GM12801 (cell line): ENCODE measurements around the gene POU6F2.

Source experiments
- TF ChIP-seq, protein P1 (sequence below): IDR thresholded peaks from one replicate; pipeline ENCODE4 v1.5.1; 2011; ENCODE audit warnings: control low read depth; ENCODE audit not compliant: insufficient read length; ENCODE audit errors: extremely low read depth

Gene POU6F2

DNA sequence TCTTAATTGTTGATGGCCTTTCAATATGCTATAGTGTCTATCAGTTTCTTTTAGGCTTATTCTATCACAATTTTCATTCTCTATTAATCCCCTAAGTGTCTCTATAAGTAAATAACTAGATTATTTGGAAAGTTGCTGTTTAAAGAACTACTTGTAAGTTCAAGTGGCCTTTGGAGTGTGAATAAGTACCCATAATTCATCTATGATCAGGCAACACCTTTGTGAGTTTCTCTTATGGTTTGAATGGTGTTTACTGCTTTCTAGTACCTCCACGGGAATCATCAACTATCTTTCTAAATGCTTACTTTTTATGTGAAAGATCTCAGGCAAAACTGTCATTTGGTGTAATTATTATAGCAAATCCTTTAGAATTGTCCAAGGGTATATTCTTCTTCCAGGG lies 166.7 kb downstream of the POU6F2 start:
- TF ChIP-seq, protein P1, sequence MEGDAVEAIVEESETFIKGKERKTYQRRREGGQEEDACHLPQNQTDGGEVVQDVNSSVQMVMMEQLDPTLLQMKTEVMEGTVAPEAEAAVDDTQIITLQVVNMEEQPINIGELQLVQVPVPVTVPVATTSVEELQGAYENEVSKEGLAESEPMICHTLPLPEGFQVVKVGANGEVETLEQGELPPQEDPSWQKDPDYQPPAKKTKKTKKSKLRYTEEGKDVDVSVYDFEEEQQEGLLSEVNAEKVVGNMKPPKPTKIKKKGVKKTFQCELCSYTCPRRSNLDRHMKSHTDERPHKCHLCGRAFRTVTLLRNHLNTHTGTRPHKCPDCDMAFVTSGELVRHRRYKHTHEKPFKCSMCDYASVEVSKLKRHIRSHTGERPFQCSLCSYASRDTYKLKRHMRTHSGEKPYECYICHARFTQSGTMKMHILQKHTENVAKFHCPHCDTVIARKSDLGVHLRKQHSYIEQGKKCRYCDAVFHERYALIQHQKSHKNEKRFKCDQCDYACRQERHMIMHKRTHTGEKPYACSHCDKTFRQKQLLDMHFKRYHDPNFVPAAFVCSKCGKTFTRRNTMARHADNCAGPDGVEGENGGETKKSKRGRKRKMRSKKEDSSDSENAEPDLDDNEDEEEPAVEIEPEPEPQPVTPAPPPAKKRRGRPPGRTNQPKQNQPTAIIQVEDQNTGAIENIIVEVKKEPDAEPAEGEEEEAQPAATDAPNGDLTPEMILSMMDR: no peak

DNA sequence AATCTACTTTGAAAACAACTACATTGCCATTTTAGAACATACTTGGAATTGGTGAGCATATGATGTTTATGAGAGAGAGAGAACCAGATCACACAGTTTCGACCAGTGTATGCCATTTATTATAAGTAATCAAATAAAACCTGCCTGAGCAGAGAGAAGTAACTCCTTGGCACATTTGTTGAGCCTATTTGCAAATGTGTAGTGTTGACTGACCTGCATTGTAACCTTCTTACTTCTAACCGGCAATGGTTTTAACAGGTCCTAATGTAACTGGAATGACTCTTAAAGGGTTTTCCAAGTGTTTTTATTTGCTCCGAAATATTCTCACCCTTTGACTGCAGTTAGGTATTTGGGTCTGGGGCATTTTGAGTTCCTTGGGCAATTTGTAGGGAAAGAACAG lies 167.6 kb downstream of the POU6F2 start:
- TF ChIP-seq, protein P1: no peak

DNA sequence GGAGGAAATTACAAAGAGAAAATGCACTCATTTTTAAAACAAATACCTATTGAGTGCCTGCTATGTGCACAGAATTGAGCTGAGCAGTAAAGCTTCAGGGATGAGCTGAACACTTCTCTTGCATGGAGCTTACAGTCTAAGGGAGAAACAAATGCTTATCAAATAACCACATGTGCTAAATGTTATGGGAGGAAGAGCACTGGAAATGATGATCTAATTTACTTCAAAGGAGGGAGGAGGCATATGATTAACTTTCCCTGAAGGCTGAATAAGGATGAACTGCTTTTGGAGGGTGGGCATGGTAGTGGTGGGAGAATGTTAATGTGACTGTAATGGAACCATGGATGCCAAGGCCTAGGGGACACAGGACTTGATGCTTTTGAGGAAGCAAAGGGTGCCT lies 168.2 kb downstream of the POU6F2 start:
- TF ChIP-seq, protein P1: no peak

DNA sequence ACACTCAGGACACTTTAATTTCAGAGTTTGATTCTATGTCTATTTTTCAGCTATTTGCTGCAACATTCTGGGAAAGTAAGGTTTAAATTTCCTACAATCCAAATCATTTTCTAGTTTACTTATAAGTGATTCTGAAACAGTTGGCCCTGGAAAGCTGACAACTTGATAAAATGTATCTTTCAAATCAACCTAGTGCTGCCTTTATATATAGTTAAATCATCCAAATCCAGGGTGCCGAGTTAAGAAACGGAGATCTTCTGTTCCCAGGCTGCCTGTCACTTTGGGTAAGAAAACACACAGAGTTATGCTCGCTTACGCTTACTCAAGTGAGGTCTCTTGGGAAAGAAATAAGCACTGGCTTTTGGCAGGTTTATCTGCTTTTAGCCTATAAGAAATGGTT lies 175.0 kb downstream of the POU6F2 start:
- TF ChIP-seq, protein P1: no peak

DNA sequence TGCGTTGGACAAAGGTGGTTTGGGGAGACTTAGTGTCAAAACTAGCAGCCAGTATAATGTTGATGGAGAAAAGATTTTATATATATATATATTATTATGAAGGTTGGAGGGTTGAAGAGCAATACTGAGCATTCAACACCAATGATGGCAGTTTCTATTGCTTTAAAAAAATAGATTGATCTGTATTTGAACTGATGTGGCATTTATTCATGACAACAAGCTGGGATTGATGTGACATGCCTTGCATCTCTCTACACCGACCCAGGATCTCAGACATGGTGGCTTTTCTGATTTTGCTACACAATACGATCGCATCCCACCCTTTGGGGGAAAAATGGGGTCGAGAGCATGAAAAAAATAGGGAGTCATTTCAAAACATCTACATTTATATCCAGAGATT lies 175.4 kb downstream of the POU6F2 start:
- TF ChIP-seq, protein P1: no peak

DNA sequence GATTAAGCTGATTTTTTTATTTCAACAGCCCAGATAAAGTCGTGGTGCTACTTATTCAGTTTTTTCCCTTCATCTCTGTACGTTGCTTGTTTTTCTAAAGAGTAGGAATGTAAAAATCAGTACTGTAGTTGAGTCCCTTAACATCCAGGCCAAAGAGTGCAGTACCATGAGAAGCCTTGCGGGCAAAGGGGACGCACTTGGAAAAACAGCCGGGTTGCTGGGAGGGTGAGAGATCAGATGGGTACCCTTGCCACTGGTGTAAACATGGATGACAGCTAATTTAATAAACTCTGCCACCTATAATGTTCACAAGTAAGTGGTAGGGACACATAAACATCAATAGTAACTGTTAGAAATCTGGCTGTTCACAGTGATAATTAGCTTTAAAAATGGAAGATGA lies 175.9 kb downstream of the POU6F2 start:
- TF ChIP-seq, protein P1: no peak

DNA sequence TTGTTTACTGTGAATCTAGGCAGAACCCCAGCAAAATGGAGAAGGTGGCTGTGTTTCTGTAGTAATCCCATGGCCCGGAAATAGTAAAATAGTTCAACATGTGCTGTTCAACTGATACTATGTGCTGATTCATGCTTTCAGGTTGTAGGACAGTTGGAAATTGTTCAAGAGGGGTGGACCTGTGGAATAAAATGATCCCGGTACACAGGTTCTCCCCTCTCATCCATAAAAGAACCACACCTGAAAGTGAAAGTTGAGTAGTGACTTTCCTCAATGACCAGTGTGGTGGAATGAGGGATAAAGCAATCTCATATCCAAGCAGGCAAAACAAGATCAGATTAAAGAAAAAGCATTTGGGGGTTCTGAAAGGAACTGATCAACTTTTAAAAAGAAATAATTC lies 177.1 kb downstream of the POU6F2 start:
- TF ChIP-seq, protein P1: no peak

DNA sequence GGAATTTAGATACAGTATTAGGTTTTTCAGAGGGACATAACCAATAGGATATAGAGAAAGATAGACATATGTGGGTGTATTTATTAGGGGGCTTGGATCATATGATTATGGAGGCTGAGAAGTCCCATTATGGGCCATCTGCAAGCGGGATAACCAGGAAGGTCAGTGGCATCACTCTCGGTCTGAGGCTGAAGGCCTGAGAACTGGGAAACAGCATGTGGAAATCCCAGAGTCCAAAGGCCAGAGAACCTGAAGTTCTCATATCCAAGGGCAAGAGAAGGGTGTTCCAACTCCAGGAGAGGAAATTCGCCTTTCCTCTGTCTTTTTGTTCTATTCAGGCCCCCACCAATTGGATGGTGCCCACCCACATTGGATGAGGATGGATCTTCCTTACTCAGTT lies 180.7 kb downstream of the POU6F2 start:
- TF ChIP-seq, protein P1: no peak
